ENCODE results near the gene PHC3. TPM values are rescaled to one million over a fixed set of nuclear protein-coding genes. Genes with fewer than 3 reads are reported as not detected.

Gene PHC3
- total RNA-seq, 2 experiments from 2014 or later: 39.6 to 41.4 TPM

DNA sequence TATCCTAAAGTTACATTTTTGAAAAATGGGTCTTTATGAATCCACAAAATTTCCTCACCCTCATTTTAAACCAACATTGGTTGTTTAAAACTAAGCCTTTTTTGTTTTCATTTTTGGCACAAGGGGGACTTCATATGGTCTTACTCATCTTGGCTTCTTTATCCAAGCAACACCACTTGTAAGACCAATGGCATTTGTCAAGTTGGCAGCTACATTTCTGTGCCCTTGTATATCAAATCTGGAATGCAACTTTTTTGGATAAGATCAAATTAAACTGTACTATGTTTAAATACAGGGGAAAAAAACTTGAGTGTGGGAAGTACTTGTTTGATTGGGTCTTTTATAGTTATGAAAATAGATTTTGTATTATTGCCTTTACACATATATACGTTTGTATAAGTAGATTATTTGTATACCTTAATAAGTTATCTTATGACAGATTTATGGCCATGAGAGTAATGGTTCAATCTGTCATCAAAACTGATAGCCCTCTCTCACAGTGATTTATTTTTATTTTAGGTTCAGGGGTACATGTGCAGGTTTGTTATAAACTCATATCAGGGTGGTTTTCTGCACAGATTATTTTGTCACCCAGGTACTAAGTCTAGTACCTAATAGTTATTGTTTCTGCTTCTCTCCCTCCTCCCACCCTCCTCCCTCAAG lies 100.3 kb downstream of the PHC3 start:
- Mint-ChIP-seq H3K4me3 (no peak overlapping the region), H3K36me3 (peaks cover 24% of the 10 kb centered on the region), H3K4me1 (peaks cover 2% of the 10 kb centered on the region), H3K27ac (no peak overlapping the region), H3K27me3 (no peaks in the 10 kb centered on the region), H3K9me3 (peaks cover 2% of the 10 kb centered on the region)
- DNase-seq: no peak

DNA sequence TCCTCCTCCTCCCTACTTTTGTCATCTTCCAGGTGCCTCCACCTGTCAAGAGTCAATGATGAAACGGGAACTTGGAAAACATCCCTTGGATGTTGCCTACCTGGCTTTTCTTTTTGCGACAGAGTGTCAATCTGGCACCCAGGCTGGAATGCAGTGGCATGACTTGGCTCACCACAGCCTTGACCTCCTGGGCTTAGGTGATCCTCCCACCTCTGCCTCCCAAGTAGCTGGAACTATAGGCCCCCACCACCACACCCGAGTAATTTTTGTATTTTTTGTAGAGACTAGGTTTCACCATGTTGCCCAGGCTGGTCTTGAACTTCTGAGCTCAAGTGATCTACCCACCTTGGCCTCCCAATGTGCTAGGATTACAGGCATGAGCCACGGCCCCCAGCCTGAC lies 100.9 kb downstream of the PHC3 start:
- DNase-seq: no peak
- no peak overlapping the region for H3K4me3 Mint-ChIP-seq
- peaks cover 2% of the 10 kb centered on the region for H3K9me3 Mint-ChIP-seq
- H3K27me3 Mint-ChIP-seq: no peaks in the 10 kb centered on the region
- peaks cover 2% of the 10 kb centered on the region for H3K4me1 Mint-ChIP-seq
- H3K36me3 Mint-ChIP-seq: peaks cover 23% of the 10 kb centered on the region
- no peak overlapping the region for H3K27ac Mint-ChIP-seq

DNA sequence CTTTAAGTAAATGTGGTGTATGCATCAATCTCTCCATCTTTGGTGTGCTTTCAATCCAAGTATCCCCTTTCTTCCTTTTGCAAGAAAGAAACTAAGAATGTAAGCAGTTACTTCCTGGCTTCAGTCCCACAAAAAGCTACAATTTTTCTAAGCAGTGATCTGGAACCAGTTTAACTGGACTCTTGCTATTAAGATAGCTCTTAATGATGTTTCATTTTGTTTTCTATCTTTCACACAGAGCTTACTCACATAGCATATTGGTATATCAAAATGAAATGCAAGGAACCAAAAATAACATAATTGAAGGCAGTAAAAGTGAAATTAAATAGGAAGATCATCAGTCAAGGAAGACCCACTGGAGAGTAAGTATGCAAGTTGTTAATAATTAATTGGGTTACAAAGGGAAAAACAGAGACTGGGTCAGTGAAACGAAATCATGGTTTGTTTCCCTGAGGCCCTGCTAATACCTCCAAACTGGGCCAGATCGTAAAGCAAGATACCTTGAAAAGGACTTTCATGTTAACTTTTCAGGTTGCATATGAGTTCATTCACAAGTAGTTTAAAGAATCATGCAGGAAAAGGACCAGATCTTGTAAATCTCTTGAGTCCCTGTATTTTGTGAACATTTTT lies 101.9 kb downstream of the PHC3 start:
- Mint-ChIP-seq H3K4me1 (peaks cover 2% of the 10 kb centered on the region), H3K9me3 (peaks cover 2% of the 10 kb centered on the region), H3K27ac (no peak overlapping the region), H3K36me3 (peaks cover 21% of the 10 kb centered on the region), H3K4me3 (no peak overlapping the region), H3K27me3 (no peaks in the 10 kb centered on the region)
- DNase-seq: no peak

DNA sequence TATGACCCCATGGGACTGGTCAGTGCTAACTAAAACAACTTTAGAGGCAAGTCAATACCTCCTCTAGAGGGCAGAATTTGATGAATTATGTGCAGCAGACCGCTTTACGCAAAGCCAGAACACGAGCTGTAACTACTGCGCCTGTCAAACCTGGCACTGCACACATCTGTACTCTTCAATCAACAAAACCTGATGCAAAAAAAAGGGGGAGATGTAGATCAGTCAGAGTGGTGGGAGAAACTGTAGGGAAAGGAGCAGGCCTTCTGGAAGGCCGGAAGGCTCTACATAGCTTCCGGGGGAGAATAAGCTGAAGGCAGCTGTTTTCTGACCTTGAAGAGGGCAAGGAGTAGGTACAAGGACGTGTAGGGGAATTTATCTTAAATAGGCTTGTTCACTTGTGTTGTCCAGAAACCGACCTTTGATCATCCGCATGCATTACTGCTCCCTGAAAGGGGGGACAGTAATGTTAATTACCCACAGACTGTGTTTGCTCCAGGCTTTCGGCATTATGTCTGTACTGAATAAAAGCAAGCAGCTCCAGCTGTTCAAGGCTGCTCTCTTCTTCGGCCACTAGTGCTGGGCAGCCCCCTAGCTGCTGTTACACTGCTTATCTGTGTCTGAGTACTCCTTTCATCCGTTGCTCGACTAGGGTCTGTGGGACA lies 102.8 kb downstream of the PHC3 start:
- no peak for DNase-seq
- peaks cover 19% of the 10 kb centered on the region for H3K36me3 Mint-ChIP-seq
- H3K27ac Mint-ChIP-seq: no peak overlapping the region
- H3K4me3 Mint-ChIP-seq: no peak overlapping the region
- H3K9me3 Mint-ChIP-seq: peaks cover 2% of the 10 kb centered on the region
- no peaks in the 10 kb centered on the region for H3K27me3 Mint-ChIP-seq
- peaks cover 2% of the 10 kb centered on the region for H3K4me1 Mint-ChIP-seq

DNA sequence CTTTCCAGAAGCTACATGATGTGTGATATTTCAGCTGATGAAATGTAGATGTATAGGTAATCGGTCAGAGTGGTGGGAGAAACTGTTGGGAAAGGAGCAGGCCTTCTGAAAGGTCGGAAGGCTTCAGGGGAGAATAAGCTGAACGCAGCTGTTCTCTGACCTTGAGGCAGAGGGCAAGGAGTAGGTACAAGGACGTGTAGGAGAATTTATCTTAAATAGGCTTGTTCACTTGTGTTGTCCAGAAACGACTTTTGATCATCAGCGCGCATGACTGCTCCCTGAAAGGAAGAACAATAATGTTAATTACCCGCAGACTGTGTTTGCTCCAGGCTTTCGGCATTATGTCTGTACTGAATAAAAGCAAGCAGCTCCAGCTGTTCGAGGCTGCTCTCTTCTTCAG lies 104.2 kb downstream of the PHC3 start:
- no peaks in the 10 kb centered on the region for H3K27me3 Mint-ChIP-seq
- H3K36me3 Mint-ChIP-seq: peaks cover 17% of the 10 kb centered on the region
- peaks cover 2% of the 10 kb centered on the region for H3K4me1 Mint-ChIP-seq
- H3K4me3 Mint-ChIP-seq: no peak overlapping the region
- no peak overlapping the region for H3K27ac Mint-ChIP-seq
- H3K9me3 Mint-ChIP-seq: no peaks in the 10 kb centered on the region
- no peak for DNase-seq

DNA sequence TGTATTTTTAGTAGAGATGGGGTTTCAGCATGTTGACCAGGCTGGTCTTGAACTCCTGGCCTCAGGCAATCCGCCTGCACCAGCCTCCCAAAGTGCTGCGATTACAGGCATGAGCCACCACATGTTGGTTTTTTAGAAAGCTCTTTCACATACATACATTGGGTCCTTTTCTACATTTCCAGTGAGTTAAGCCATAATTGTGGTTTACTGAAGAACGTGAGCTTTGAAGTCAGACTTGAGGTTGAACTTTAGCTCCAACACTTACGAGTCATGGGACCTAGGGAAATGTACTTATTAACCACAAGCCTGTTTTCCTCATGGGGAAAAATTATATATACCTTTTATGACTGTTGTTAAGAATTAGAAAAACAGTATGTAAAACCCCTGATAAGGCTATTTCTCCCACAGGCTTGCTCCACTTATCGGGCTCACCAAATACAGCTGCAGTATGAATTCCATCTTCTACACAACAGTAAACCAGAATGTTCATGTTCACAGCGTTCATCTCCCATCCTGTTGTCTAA lies 104.8 kb downstream of the PHC3 start:
- peaks cover 2% of the 10 kb centered on the region for H3K4me1 Mint-ChIP-seq
- no peak for DNase-seq
- no peak overlapping the region for H3K4me3 Mint-ChIP-seq
- H3K27me3 Mint-ChIP-seq: no peaks in the 10 kb centered on the region
- H3K27ac Mint-ChIP-seq: no peak overlapping the region
- peaks cover 18% of the 10 kb centered on the region for H3K36me3 Mint-ChIP-seq
- no peaks in the 10 kb centered on the region for H3K9me3 Mint-ChIP-seq

DNA sequence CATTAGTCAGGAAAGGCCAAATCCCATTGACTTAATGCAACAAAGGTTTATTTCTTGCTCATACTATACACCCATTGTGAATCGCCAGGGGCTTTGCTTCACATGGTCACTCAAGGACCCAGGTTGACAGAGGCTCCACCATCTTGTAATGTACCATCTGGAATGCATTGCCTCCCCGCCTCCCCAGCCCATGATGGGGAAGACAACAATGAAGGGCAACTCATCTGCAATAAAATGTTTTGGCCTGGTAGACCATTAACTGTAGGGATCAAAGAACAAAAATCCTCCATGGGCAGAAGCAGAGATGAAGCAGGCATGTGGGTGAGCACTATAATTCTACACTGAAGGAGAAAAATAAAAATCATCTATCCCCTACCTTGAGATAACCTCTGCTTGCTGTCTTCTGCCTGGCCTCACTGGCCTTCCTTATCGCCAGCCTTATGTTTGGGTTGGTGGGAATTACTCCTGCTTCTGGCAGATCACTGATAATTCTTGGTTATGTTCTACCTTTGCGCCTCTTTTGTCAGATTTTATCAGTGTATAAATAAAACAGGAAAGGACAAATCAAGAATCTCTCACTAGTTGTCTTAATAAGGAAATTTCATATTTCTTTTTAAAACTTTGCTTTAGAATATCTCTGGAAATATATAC lies 106.0 kb downstream of the PHC3 start:
- H3K27me3 Mint-ChIP-seq: no peaks in the 10 kb centered on the region
- H3K36me3 Mint-ChIP-seq: peaks cover 17% of the 10 kb centered on the region
- peaks cover 2% of the 10 kb centered on the region for H3K4me1 Mint-ChIP-seq
- no peak overlapping the region for H3K4me3 Mint-ChIP-seq
- no peak for DNase-seq
- H3K27ac Mint-ChIP-seq: no peak overlapping the region
- H3K9me3 Mint-ChIP-seq: no peaks in the 10 kb centered on the region

DNA sequence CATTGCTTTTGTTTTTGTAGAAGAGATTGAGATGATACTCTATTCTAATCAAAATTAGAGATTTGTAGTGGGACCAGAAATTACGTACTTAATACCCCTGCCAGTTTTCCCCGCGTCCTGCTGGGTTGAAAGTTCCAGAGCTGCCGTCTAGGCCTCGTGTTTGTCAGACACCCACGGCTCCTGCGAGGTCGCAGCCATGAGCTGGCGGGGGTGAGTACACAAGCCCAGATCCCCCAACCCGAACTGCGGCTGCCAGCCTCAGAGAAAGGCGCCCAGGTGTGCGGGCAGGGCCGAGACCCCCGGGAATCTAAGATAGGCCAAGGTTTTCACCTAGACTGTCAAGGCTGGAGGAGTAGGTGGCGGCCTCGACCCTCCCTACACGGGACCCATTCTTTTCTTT lies 117.4 kb downstream of the PHC3 start:
- DNase-seq: no peak
- Mint-ChIP-seq H3K27me3 (no peaks in the 10 kb centered on the region), H3K9me3 (no peaks in the 10 kb centered on the region), H3K4me3 (no peak overlapping the region), H3K27ac (no peak overlapping the region), H3K36me3 (peaks cover 7% of the 10 kb centered on the region), H3K4me1 (no peaks in the 10 kb centered on the region)

DNA sequence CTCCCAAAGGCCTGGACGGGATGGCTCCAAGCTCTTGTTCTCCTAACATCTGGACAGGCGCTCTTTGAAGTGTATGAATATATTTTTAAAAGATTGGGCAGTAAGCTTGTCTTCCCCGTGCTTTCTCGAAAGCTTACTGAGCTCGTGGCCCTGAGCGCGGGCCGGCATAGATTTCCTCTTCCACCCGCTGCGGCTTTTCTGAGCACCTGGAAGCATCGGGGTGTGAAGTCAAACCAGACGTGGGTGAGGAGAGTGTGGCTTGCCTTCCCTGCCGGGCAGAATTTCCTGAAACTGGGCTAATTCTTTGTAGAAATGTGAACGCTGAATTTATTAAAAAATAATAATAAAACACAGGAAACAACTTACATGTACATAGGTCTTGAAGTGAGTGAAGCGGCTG lies 117.8 kb downstream of the PHC3 start:
- H3K9me3 Mint-ChIP-seq: no peaks in the 10 kb centered on the region
- no peak overlapping the region for H3K4me3 Mint-ChIP-seq

DNA sequence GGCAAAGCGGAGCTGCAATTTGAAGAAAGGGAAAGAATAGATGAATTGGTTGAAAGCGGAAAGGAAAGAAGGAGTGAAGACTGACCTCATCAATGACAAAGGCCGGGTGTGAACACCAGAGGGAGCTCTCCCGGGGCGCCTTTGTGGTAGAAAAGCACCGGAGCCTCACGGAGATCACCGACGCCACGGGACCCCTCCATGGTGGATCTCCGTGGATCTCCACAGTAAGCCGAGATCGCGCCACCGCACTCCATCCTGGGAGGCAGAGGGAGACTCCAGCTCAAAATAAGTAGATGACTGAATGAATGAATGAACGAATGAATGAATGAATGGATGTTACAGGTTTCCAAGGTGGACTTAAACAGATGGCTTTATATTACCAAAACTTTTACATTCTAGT lies 118.8 kb downstream of the PHC3 start:
- DNase-seq: no peak
- peaks cover 7% of the 10 kb centered on the region for H3K36me3 Mint-ChIP-seq
- H3K9me3 Mint-ChIP-seq: no peaks in the 10 kb centered on the region

More for the DNA sequence above, 117.8 kb downstream of the PHC3 start:
- Mint-ChIP-seq H3K27ac (no peak overlapping the region), H3K36me3 (peaks cover 7% of the 10 kb centered on the region), H3K27me3 (no peaks in the 10 kb centered on the region), H3K4me1 (no peaks in the 10 kb centered on the region)
- no peak for DNase-seq

DNA sequence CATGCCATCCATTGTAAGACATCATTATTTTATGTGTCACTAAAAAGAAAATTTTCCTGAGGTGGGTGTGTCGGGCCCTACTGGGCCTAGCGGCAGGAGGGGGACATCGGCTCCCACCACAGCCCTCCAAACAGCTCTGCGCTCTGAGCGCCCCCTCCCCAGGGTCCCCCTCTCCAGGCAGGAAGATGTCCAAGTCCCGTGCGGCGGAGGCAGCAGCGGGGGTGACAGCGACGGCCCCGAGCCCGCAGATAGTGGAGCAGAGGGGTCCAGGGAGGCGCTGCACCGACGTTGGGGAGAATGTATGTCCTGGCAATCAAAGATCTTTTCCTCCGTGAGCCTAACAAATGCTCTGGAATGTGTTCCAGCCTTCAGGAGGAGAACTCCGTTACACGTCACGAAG lies 119.5 kb downstream of the PHC3 start:
- Mint-ChIP-seq H3K4me1 (peaks cover 15% of the 10 kb centered on the region), H3K27ac (no peak overlapping the region), H3K36me3 (peaks cover 7% of the 10 kb centered on the region), H3K27me3 (no peaks in the 10 kb centered on the region), H3K9me3 (no peaks in the 10 kb centered on the region), H3K4me3 (no peak overlapping the region)
- no peak for DNase-seq

More for the DNA sequence above, 118.8 kb downstream of the PHC3 start:
- no peak overlapping the region for H3K27ac Mint-ChIP-seq
- H3K4me1 Mint-ChIP-seq: peaks cover 8% of the 10 kb centered on the region
- no peaks in the 10 kb centered on the region for H3K27me3 Mint-ChIP-seq
- no peak overlapping the region for H3K4me3 Mint-ChIP-seq

DNA sequence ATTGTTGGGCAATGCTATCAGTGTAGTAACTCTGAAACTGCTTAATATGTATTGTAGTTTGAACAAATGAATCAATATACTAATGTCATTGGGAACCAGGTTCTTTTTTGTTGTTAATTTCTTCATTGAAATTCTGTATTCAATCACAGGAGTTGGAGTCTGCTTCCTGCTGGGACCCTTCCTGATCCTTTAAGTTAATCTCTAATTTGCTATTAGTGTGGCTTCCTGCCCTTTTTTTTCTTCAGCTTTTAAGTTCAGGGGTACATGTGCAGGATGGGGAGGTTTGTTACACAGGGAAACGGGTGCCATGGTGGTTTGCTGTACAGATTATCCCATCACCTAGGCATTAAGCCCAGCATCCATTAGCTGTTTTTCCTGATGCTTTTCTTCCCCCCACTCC lies 122.1 kb downstream of the PHC3 start:
- Mint-ChIP-seq H3K27me3 (no peaks in the 10 kb centered on the region), H3K9me3 (no peaks in the 10 kb centered on the region), H3K4me1 (peaks cover 35% of the 10 kb centered on the region), H3K27ac (no peak overlapping the region), H3K36me3 (peaks cover 5% of the 10 kb centered on the region), H3K4me3 (no peak overlapping the region)
- DNase-seq: no peak

DNA sequence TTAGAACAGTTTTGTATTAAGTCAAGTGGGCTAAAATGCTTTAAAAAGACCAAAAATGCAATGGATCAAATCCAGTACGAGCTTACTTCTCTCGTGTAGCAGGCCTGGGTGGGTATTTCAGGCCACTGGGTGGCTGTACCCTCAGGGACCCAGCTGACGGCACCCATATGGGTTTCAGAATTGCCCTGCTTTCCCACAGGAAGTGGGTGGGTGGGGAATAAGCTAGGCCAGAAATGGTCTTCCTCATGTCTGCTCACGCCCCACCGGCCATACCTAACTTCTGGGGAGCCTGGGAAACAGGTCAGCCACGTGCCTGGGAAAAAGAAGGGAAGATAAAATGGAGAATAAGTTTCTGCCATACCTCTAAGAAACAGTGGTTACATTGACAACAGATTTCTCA lies 123.4 kb downstream of the PHC3 start:
- Mint-ChIP-seq H3K4me3 (no peak overlapping the region), H3K27ac (peak overlapping the region; percentile 60), H3K36me3 (peaks cover 2% of the 10 kb centered on the region), H3K9me3 (no peaks in the 10 kb centered on the region), H3K4me1 (peaks cover 35% of the 10 kb centered on the region), H3K27me3 (no peaks in the 10 kb centered on the region)
- DNase-seq: no peak

DNA sequence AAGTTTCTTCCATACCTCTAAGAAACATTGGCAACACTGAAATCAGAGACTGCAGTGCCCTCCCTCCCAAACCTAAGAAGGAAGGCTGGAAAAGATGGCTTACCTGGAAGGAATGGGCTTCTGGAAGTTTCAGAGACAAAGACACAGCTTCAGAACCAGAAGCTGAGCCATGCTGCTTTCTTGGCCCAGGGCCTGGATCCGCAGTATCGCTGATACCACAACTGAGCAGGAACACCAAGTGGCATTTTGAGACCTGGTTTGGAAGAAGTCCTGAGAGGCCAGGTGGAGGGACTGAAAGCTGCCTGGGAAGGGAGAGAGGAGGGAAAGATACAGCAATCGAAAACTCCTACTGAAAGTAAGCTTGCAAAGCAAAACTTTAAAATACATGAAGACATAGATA lies 124.0 kb downstream of the PHC3 start:
- Mint-ChIP-seq H3K4me3 (no peak overlapping the region), H3K27me3 (no peaks in the 10 kb centered on the region), H3K36me3 (peaks cover 2% of the 10 kb centered on the region), H3K4me1 (peaks cover 35% of the 10 kb centered on the region), H3K9me3 (no peaks in the 10 kb centered on the region), H3K27ac (peak overlapping the region; percentile 21)
- DNase-seq: no peak
